ENCODE data around the gene CDC42EP4.

CDC42EP4 gene

GRCh38 chr17:73311781-73312641, at the start of gene CDC42EP4:
TSS of gene CDC42EP4 (minus strand) at chr17:73312001. CDS start at chr17:73286500, 25,501 bp downstream.
- DNase-seq: peak; percentile 86

GRCh38 chr17:73360961-73361761, 49.4 kb upstream of the CDC42EP4 start:
- DNase-seq: no peak

GRCh38 chr17:73359987-73360410, 48.2 kb upstream of the CDC42EP4 start:
- no peak for DNase-seq

- no peak for DNase-seq
Measured at GRCh38 chr17:73359352-73359751, 47.6 kb upstream of the CDC42EP4 start.

- DNase-seq: no peak
Measured at GRCh38 chr17:73358668-73359067, 46.9 kb upstream of the CDC42EP4 start.

GRCh38 chr17:73357981-73358380, 46.2 kb upstream of the CDC42EP4 start:
- DNase-seq: no peak

GRCh38 chr17:73357318-73357717, 45.5 kb upstream of the CDC42EP4 start:
- DNase-seq: no peak

- DNase-seq: no peak
Measured at GRCh38 chr17:73356561-73357170, 44.9 kb upstream of the CDC42EP4 start.

- DNase-seq: no peak
Measured at GRCh38 chr17:73354423-73355284, 42.9 kb upstream of the CDC42EP4 start.

- DNase-seq: no peak
Measured at GRCh38 chr17:73352261-73352660, 40.5 kb upstream of the CDC42EP4 start.

GRCh38 chr17:73351764-73352163, 40.0 kb upstream of the CDC42EP4 start:
- no peak for DNase-seq

GRCh38 chr17:73350864-73351263, 39.1 kb upstream of the CDC42EP4 start:
- DNase-seq: no peak

- no peak for DNase-seq
Measured at GRCh38 chr17:73349647-73350046, 37.8 kb upstream of the CDC42EP4 start.

- DNase-seq: no peak
Measured at GRCh38 chr17:73349138-73349537, 37.3 kb upstream of the CDC42EP4 start.

GRCh38 chr17:73348829-73349095, 37.0 kb upstream of the CDC42EP4 start:
- DNase-seq: no peak

GRCh38 chr17:73348018-73348828, 36.4 kb upstream of the CDC42EP4 start:
- DNase-seq: no peak

- no peak for DNase-seq
Measured at GRCh38 chr17:73347351-73347750, 35.5 kb upstream of the CDC42EP4 start.

- DNase-seq: no peak
Measured at GRCh38 chr17:73346501-73347162, 34.8 kb upstream of the CDC42EP4 start.

GRCh38 chr17:73343739-73344454, 32.1 kb upstream of the CDC42EP4 start:
- no peak for DNase-seq

- DNase-seq: no peak
Measured at GRCh38 chr17:73343168-73343634, 31.4 kb upstream of the CDC42EP4 start.
